Skeletal muscle tissue (tissue), 4 donors: ENCODE measurements around the gene CRTAC1. TPM values are rescaled to one million over a fixed set of nuclear protein-coding genes. Genes with fewer than 3 reads are reported as not detected.
"Not testable (repeated sequence)": the region's sequence is repeated elsewhere in the genome, so short reads cannot be mapped to it uniquely, and the experiment has no call there.

Source experiments
- H3K27ac ChIP-seq: one replicate; pipeline ENCODE4 v1.7.0; 2013; ENCODE audit warnings: mild to moderate bottlenecking, low read depth, low read length, inconsistent platforms
- H3K27me3 ChIP-seq, 3 donors: one replicate each; pipeline ENCODE4 v1.7.0; 2013; ENCODE audit warnings: low read length in 3 of 3; ENCODE audit not compliant: control insufficient read depth in 3 of 3, insufficient read depth in 3 of 3
- H3K36me3 ChIP-seq, 3 donors: one replicate each; pipeline ENCODE4 v1.7.0; 2013; ENCODE audit warnings: low read length in 3 of 3; ENCODE audit not compliant: control insufficient read depth in 3 of 3, insufficient read depth in 3 of 3
- H3K4me1 ChIP-seq, 3 donors: one replicate each; pipeline ENCODE4 v1.7.0; 2013; ENCODE audit warnings: low read length in 3 of 3, mild to moderate bottlenecking in 3 of 3; ENCODE audit not compliant: control insufficient read depth in 3 of 3, insufficient read depth in 3 of 3
- H3K4me3 ChIP-seq, 3 donors: one replicate each; pipeline ENCODE4 v1.7.0; 2013; ENCODE audit warnings: low read length in 3 of 3
- H3K9ac ChIP-seq, 3 donors: one replicate each; pipeline ENCODE4 v1.7.0; 2013; ENCODE audit warnings: low read length in 3 of 3, mild to moderate bottlenecking in 3 of 3, moderate library complexity in 2 of 3, low read depth in 1 of 3
- H3K9me3 ChIP-seq, 3 donors: one replicate each; pipeline ENCODE4 v1.7.0; 2013; ENCODE audit warnings: low read length in 3 of 3; ENCODE audit not compliant: control insufficient read depth in 3 of 3
- total RNA-seq: library from RNA; depleted of rRNA; stranded (reverse); fragments of >200 nt; gene quantifications from one replicate; pipeline ENCODE4 v1.2.3, GENCODE V29; 2014
- donor health status: Osteomylitis.

The CRTAC1 gene
- total RNA-seq, 1 donor from 2014 or later, result 0.52 TPM

GRCh38 chr10:97854743-97855142 is 175.7 kb downstream of the CRTAC1 start:
- H3K4me3 ChIP-seq, result no peak overlapping the region
- H3K9me3 ChIP-seq, result no peaks in the 10 kb centered on the region
- H3K4me1 ChIP-seq, result peaks cover 4 to 27% (median 12%) of the 10 kb centered on the region in 3 donors
- no peak overlapping the region for H3K9ac ChIP-seq
- no peaks in the 10 kb centered on the region for H3K36me3 ChIP-seq
- no peak overlapping the region for H3K27ac ChIP-seq
- H3K27me3 ChIP-seq, result peaks cover 10 to 20% (median 19%) of the 10 kb centered on the region in 3 donors

GRCh38 chr10:97852840-97853405 is 177.5 kb downstream of the CRTAC1 start:
- Histone ChIP-seq H3K4me1 (peaks cover 4 to 30% (median 12%) of the 10 kb centered on the region in 3 donors), H3K27ac (no peak overlapping the region), H3K4me3 (no peak overlapping the region), H3K36me3 (no peaks in the 10 kb centered on the region), H3K27me3 (peaks cover 10 to 21% (median 20%) of the 10 kb centered on the region in 3 donors), H3K9ac (no peak overlapping the region), H3K9me3 (no peaks in the 10 kb centered on the region)

GRCh38 chr10:97852277-97852676 is 178.1 kb downstream of the CRTAC1 start:
- H3K36me3 ChIP-seq, result no peaks in the 10 kb centered on the region
- no peak overlapping the region for H3K4me3 ChIP-seq
- H3K9ac ChIP-seq, result no peak overlapping the region
- peaks cover 4 to 30% (median 12%) of the 10 kb centered on the region in 3 donors for H3K4me1 ChIP-seq
- no peaks in the 10 kb centered on the region for H3K9me3 ChIP-seq
- peaks cover 10 to 21% (median 20%) of the 10 kb centered on the region in 3 donors for H3K27me3 ChIP-seq
- H3K27ac ChIP-seq, result no peak overlapping the region

- Histone ChIP-seq H3K36me3 (no peaks in the 10 kb centered on the region), H3K9ac (no peak overlapping the region), H3K27ac (no peak overlapping the region), H3K9me3 (no peaks in the 10 kb centered on the region), H3K4me1 (peaks cover 4 to 30% (median 12%) of the 10 kb centered on the region in 3 donors), H3K27me3 (peaks cover 10 to 21% (median 20%) of the 10 kb centered on the region in 3 donors), H3K4me3 (no peak overlapping the region)
Measured at GRCh38 chr10:97851341-97852001, 178.9 kb downstream of the CRTAC1 start.

GRCh38 chr10:97850446-97850845 is 180.0 kb downstream of the CRTAC1 start:
- Histone ChIP-seq H3K27me3 (peaks cover 10 to 21% (median 20%) of the 10 kb centered on the region in 3 donors), H3K9me3 (no peaks in the 10 kb centered on the region), H3K4me1 (peaks cover 4 to 30% (median 12%) of the 10 kb centered on the region in 3 donors), H3K9ac (no peak overlapping the region), H3K4me3 (no peak overlapping the region), H3K27ac (no peak overlapping the region), H3K36me3 (no peaks in the 10 kb centered on the region)

GRCh38 chr10:97849687-97850402 is 180.6 kb downstream of the CRTAC1 start, which contains the start of gene GOLGA7B:
Gene GOLGA7B (plus strand): TSS chr10:97849843. CDS start chr10:97850304, 461 bp downstream.
- no peaks in the 10 kb centered on the region for H3K9me3 ChIP-seq
- H3K9ac ChIP-seq, result peak within 1 kb of the TSS in 1 of 3 donors; percentile 33
- H3K27me3 ChIP-seq, result peaks cover 10 to 21% (median 20%) of the 10 kb centered on the region in 3 donors
- H3K27ac ChIP-seq, result no peak within 1 kb of the TSS
- no peaks in the 10 kb centered on the region for H3K36me3 ChIP-seq
- peaks cover 4 to 30% (median 12%) of the 10 kb centered on the region in 3 donors for H3K4me1 ChIP-seq
- peak within 1 kb of the TSS in 1 of 3 donors; percentile 31 for H3K4me3 ChIP-seq

- Histone ChIP-seq H3K27me3 (peaks cover 10 to 21% (median 20%) of the 10 kb centered on the region in 3 donors), H3K27ac (no peak overlapping the region), H3K36me3 (no peaks in the 10 kb centered on the region), H3K4me1 (peaks cover 4 to 30% (median 12%) of the 10 kb centered on the region in 3 donors), H3K9ac (peak overlapping the region in 1 of 3 donors; percentile 33), H3K9me3 (no peaks in the 10 kb centered on the region), H3K4me3 (peak overlapping the region in 1 of 3 donors; percentile 31)
Measured at GRCh38 chr10:97849103-97849686, 181.2 kb downstream of the CRTAC1 start.

- Histone ChIP-seq H3K4me1 (peaks cover 8 to 13% (median 11%) of the 10 kb centered on the region in 3 donors), H3K9me3 (no peaks in the 10 kb centered on the region), H3K27me3 (peaks cover 0 to 2% (median 0%) of the 10 kb centered on the region in 3 donors), H3K27ac (no peak overlapping the region), H3K36me3 (no peaks in the 10 kb centered on the region), H3K9ac (no peak overlapping the region), H3K4me3 (no peak overlapping the region)
Measured at GRCh38 chr10:97844678-97845077, 185.7 kb downstream of the CRTAC1 start.

- peaks cover 8 to 15% (median 13%) of the 10 kb centered on the region in 3 donors for H3K4me1 ChIP-seq
- H3K9me3 ChIP-seq, H3K4me3 ChIP-seq, H3K9ac ChIP-seq, H3K27ac ChIP-seq, H3K27me3 ChIP-seq, H3K36me3 ChIP-seq: not testable (repeated sequence)
Measured at GRCh38 chr10:97843972-97844371, 186.4 kb downstream of the CRTAC1 start.
